Measurements from ENCODE around the gene CHI3L1. TPM values are rescaled to one million over a fixed set of nuclear protein-coding genes. Genes with fewer than 3 reads are reported as not detected.

The CHI3L1 gene
- total RNA-seq, 1 donor, result 3.0 TPM

- TF ChIP-seq CTCF (IDR thresholded peaks at IDR 0.05; ENCODE audit: insufficient read depth, low read length), result no peak
- DNase-seq (ENCODE audit: low read depth), result no peak
- no peak overlapping the region for H3K4me3 ChIP-seq (ENCODE audit: low read depth, low read length)
Observed at GRCh38 chr1:203147376-203147775, 39.1 kb downstream of the CHI3L1 start.

GRCh38 chr1:203146537-203146936, 40.0 kb downstream of the CHI3L1 start:
- no peak overlapping the region for H3K4me3 ChIP-seq (ENCODE audit: low read depth, low read length)
- no peak for DNase-seq (ENCODE audit: low read depth)
- TF ChIP-seq CTCF (IDR thresholded peaks at IDR 0.05; ENCODE audit: insufficient read depth, low read length), result no peak

GRCh38 chr1:203146042-203146369, 40.5 kb downstream of the CHI3L1 start:
- no peak overlapping the region for H3K4me3 ChIP-seq (ENCODE audit: low read depth, low read length)
- DNase-seq (ENCODE audit: low read depth), result no peak
- no peak for TF ChIP-seq CTCF (IDR thresholded peaks at IDR 0.05; ENCODE audit: insufficient read depth, low read length)

GRCh38 chr1:203145321-203146041, 41.0 kb downstream of the CHI3L1 start:
- DNase-seq (ENCODE audit: low read depth), result no peak
- H3K4me3 ChIP-seq (ENCODE audit: low read depth, low read length), result no peak overlapping the region
- TF ChIP-seq CTCF (IDR thresholded peaks at IDR 0.05; ENCODE audit: insufficient read depth, low read length), result no peak

- TF ChIP-seq CTCF (IDR thresholded peaks at IDR 0.05; ENCODE audit: insufficient read depth, low read length), result no peak
- no peak overlapping the region for H3K4me3 ChIP-seq (ENCODE audit: low read depth, low read length)
- no peak for DNase-seq (ENCODE audit: low read depth)
Observed at GRCh38 chr1:203144661-203145060, 41.8 kb downstream of the CHI3L1 start.

- TF ChIP-seq CTCF (IDR thresholded peaks at IDR 0.05; ENCODE audit: insufficient read depth, low read length), result no peak
- no peak overlapping the region for H3K4me3 ChIP-seq (ENCODE audit: low read depth, low read length)
- DNase-seq (ENCODE audit: low read depth), result no peak
Observed at GRCh38 chr1:203143641-203144040, 42.9 kb downstream of the CHI3L1 start.
